Measurements from ENCODE around the gene ADAMTS3. TPM values are rescaled to one million over a fixed set of nuclear protein-coding genes. Genes with fewer than 3 reads are reported as not detected.

Gene ADAMTS3
- polyA plus RNA-seq, 1 donor (not counting 4 experiments of a cell fraction or from before 2014, with no cell fraction given) = 0.09 TPM

DNA sequence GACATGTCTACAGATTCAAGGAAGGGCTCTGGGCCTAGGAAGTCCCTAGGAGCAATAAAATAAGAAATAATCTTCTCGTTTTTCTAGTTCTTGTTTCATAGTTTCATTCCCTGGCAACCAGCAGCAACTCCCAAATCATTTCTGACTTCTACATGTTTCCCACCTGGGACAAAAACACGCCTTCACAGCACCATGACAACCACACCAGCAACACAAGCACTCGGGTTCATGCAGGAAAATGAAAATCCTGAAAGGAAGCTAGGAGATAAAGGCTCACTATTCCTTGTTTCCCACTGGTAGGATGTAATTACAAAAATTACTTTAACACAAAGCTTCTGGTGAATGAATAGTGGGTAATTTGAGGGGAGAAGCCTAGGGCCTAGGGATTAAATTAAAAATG, 158.9 kb downstream of the ADAMTS3 start:
- H3K4me3 ChIP-seq (ENCODE audit: control insufficient read depth in 2 of 3, extremely low read depth in 1 of 3, insufficient read depth in 2 of 3, low read depth in 1 of 3, low read length in 3 of 3) = no peak overlapping the region
- no peaks in the 10 kb centered on the region for H4K20me1 ChIP-seq (ENCODE audit: control insufficient read depth, extremely low read depth, insufficient read depth, low read length)
- no peaks in the 10 kb centered on the region for H3K79me2 ChIP-seq (ENCODE audit: control insufficient read depth, insufficient read depth, low read length)
- no peaks in the 10 kb centered on the region for H3K36me3 ChIP-seq (ENCODE audit: control insufficient read depth in 2 of 2, extremely low read depth in 1 of 2, insufficient read depth in 2 of 2, low read length in 2 of 2)
- FAIRE-seq (no peak), DNase-seq (ENCODE audit: low read depth, low spot score) (no peak)
- no peak overlapping the region for H2AFZ ChIP-seq (ENCODE audit: control insufficient read depth, low read length)
- no peaks in the 10 kb centered on the region for H3K27me3 ChIP-seq (ENCODE audit: control insufficient read depth, extremely low read depth, insufficient read depth, low read length)
- no peaks in the 10 kb centered on the region for H3K9me3 ChIP-seq (ENCODE audit: control insufficient read depth, low read depth, low read length)
- no peak overlapping the region for H3K27ac ChIP-seq (ENCODE audit: control insufficient read depth, insufficient read depth, low read length)
- no peak overlapping the region for H3K9ac ChIP-seq (ENCODE audit: control insufficient read depth, extremely low read depth, insufficient read depth, low read length)
- no peaks in the 10 kb centered on the region for H3K4me1 ChIP-seq (ENCODE audit: control insufficient read depth, extremely low read depth, insufficient read depth, low read length)
- no peak overlapping the region for H3K4me2 ChIP-seq (ENCODE audit: control insufficient read depth, extremely low read depth, insufficient read depth, low read depth, low read length)
- no peak for TF ChIP-seq EZH2 (IDR thresholded peaks at IDR 0.05; ENCODE audit: low read length)
- TF ChIP-seq, protein P1, sequence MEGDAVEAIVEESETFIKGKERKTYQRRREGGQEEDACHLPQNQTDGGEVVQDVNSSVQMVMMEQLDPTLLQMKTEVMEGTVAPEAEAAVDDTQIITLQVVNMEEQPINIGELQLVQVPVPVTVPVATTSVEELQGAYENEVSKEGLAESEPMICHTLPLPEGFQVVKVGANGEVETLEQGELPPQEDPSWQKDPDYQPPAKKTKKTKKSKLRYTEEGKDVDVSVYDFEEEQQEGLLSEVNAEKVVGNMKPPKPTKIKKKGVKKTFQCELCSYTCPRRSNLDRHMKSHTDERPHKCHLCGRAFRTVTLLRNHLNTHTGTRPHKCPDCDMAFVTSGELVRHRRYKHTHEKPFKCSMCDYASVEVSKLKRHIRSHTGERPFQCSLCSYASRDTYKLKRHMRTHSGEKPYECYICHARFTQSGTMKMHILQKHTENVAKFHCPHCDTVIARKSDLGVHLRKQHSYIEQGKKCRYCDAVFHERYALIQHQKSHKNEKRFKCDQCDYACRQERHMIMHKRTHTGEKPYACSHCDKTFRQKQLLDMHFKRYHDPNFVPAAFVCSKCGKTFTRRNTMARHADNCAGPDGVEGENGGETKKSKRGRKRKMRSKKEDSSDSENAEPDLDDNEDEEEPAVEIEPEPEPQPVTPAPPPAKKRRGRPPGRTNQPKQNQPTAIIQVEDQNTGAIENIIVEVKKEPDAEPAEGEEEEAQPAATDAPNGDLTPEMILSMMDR (optimal IDR thresholded peaks at IDR 0.05 in 1 of 3, IDR thresholded peaks at IDR 0.05 in 1 of 3, conservative IDR thresholded peaks at IDR 0.05 in 1 of 3; ENCODE audit: extremely low read depth in 1 of 3, insufficient read depth in 2 of 3, low read length in 3 of 3) = no peak
- dilution Hi-C loops (cut with MboI; ENCODE audit: extremely low pct_ligation_motif_present, low sequenced_read_pairs) = no loop called here
- H3K9me1 ChIP-seq (ENCODE audit: control insufficient read depth, extremely low read depth, insufficient read depth, low read length) = no peaks in the 10 kb centered on the region

DNA sequence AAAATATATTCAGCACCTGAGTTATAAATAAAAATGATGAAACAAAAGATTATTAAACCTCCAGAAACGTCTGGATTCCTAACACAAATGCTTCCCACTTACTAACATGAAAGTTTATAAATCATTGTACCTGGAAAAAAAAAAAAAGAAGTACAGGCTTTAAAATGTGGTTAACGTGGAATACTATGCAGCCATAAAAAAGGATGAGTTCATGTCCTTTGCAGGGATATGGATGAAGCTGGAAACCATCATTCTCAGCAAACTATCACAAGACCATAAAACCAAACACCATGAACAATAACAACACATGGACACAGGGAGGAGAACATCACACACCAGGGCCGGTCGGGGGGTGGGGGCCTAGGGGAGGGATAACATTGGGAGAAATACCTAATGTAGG, 160.5 kb downstream of the ADAMTS3 start:
- H3K9me1 ChIP-seq (ENCODE audit: control insufficient read depth, extremely low read depth, insufficient read depth, low read length) = no peaks in the 10 kb centered on the region
- H3K36me3 ChIP-seq (ENCODE audit: control insufficient read depth in 2 of 2, extremely low read depth in 1 of 2, insufficient read depth in 2 of 2, low read length in 2 of 2) = no peaks in the 10 kb centered on the region
- TF ChIP-seq, protein P1 (optimal IDR thresholded peaks at IDR 0.05 in 1 of 3, IDR thresholded peaks at IDR 0.05 in 1 of 3, conservative IDR thresholded peaks at IDR 0.05 in 1 of 3; ENCODE audit: extremely low read depth in 1 of 3, insufficient read depth in 2 of 3, low read length in 3 of 3) = no peak
- no peak for TF ChIP-seq EZH2 (IDR thresholded peaks at IDR 0.05; ENCODE audit: low read length)
- H3K9me3 ChIP-seq (ENCODE audit: control insufficient read depth, low read depth, low read length) = no peaks in the 10 kb centered on the region
- H3K79me2 ChIP-seq (ENCODE audit: control insufficient read depth, insufficient read depth, low read length) = no peaks in the 10 kb centered on the region
- H3K4me3 ChIP-seq (ENCODE audit: control insufficient read depth in 2 of 3, extremely low read depth in 1 of 3, insufficient read depth in 2 of 3, low read depth in 1 of 3, low read length in 3 of 3) = no peak overlapping the region
- no peak for DNase-seq (ENCODE audit: low read depth, low spot score)
- no peak overlapping the region for H3K27ac ChIP-seq (ENCODE audit: control insufficient read depth, insufficient read depth, low read length)
- no peak for FAIRE-seq
- no peak overlapping the region for H2AFZ ChIP-seq (ENCODE audit: control insufficient read depth, low read length)
- no peaks in the 10 kb centered on the region for H3K27me3 ChIP-seq (ENCODE audit: control insufficient read depth, extremely low read depth, insufficient read depth, low read length)
- no peaks in the 10 kb centered on the region for H3K4me1 ChIP-seq (ENCODE audit: control insufficient read depth, extremely low read depth, insufficient read depth, low read length)
- H3K4me2 ChIP-seq (ENCODE audit: control insufficient read depth, extremely low read depth, insufficient read depth, low read depth, low read length) = no peak overlapping the region
- H3K9ac ChIP-seq (ENCODE audit: control insufficient read depth, extremely low read depth, insufficient read depth, low read length) = no peak overlapping the region
- H4K20me1 ChIP-seq (ENCODE audit: control insufficient read depth, extremely low read depth, insufficient read depth, low read length) = no peaks in the 10 kb centered on the region
- dilution Hi-C loops (cut with MboI; ENCODE audit: extremely low pct_ligation_motif_present, low sequenced_read_pairs) = no loop called here

Data from keratinocyte (primary cell).